SK-N-MC (cell line): ENCODE results near the gene ERG.

ENCODE experiments used
- EZH2 ChIP-seq: fragments of 200-600 bp; sonication (generic); IDR thresholded peaks from one replicate; pipeline ENCODE4 v1.6.1; 2017; ENCODE audit warnings: antibody characterized with exemption
- FOXP2 ChIP-seq: optimal IDR thresholded peaks from 2 replicates; pipeline ENCODE3; 2011; ENCODE audit warnings: mild to moderate bottlenecking, moderate library complexity; ENCODE audit not compliant: insufficient read depth; ENCODE audit errors: extremely low read length, control extremely low read depth
- POLR2AphosphoS5 ChIP-seq: IDR thresholded peaks from 2 replicates; pipeline ENCODE4 v1.6.1; 2012; ENCODE audit warnings: mild to moderate bottlenecking, low read depth, low read length, borderline replicate concordance

DNA sequence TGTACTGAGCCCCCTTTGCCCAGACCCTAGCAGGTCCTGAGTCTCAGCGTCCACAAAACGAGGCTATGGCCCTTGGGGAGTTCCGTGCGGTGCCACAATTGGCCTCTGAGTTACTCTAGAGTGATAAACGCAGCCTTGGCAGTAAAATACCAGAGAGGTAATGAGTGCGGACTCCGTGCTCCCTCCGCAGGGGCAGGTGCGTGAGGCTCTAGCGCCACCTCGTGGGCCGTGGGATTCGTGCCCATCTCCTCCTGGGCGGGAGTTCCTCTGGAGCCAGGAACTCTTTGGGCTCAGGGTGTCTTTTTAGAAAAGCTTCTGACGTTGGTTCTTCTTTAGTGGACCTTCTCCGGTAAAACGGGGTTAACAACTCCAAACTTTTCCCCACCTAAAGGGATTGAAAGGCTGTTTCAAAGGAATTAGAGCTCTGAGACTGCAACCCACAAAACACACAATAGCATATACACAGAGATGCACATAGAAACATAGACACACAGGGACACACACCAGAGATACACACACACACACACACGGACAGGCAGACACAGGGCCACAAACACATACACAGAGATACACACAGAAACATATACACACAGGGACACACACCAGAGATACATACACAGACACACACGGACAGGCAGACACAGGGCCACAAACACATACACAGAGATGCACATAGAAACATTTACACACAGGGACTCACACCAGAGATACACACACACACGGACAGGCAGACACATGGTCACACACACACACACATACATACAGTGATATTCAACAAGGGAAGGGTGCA, 142.1 kb downstream of the ERG start:
- no peak for TF ChIP-seq EZH2
- no peak for TF ChIP-seq POLR2AphosphoS5
- no peak for TF ChIP-seq FOXP2
